GM21737 (cell line): ENCODE measurements around the gene PIGM.
A peak's percentile ranks its signal among the peaks of the same experiment; 100 is the strongest.

ENCODE experiments used
- ATAC-seq: cut with Tn5 transposase; IDR thresholded peaks from one replicate; pipeline ENCODE4 v1.9.1; 2021; ENCODE audit warnings: mild to moderate bottlenecking, moderate library complexity; ENCODE audit not compliant: unreplicated experiment

The PIGM gene

DNA sequence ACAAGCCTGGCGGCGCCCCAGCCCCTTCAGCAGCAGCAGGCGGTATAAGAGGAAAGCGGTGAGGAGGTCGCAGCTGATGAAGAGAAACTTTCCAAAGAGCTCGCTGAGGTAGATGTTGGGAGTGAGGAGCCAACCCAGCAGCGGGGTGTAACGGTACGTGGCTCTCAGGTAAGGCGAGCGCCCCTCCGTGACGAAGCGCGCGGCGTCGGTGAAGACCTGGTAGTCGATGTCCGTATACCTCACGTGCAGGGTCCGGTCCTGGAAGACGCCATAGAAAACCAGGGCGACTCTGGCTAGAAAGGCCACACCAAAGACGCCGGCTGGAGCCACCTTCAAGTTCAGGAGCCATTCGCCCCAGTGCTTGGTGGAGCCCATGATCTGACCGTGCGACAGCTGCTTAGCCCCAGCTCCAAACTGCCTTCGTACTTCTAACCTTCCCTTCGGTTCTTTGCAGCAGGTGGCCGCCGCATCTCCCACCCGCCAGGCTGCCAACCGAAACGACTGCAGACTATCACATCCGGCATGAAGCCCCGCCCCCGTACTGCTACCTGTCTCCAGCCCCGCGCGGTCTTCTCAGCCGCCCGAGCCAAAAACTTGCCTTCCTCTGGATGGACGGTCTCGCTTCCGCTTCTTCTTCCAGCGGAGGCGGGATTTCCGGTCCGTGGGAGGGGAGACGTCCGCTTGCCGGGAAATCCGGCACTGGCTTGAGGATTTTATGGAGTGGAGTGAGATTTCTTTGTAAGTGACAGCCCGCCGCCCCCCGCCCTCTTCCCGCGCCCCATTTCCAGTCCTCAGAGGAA is at the start of gene PIGM:
PIGM (minus strand) TSS at position 626 of the 800 bp plus-strand sequence; CDS start at position 375, 251 bp downstream.
- ATAC-seq, result peak; percentile 92

DNA sequence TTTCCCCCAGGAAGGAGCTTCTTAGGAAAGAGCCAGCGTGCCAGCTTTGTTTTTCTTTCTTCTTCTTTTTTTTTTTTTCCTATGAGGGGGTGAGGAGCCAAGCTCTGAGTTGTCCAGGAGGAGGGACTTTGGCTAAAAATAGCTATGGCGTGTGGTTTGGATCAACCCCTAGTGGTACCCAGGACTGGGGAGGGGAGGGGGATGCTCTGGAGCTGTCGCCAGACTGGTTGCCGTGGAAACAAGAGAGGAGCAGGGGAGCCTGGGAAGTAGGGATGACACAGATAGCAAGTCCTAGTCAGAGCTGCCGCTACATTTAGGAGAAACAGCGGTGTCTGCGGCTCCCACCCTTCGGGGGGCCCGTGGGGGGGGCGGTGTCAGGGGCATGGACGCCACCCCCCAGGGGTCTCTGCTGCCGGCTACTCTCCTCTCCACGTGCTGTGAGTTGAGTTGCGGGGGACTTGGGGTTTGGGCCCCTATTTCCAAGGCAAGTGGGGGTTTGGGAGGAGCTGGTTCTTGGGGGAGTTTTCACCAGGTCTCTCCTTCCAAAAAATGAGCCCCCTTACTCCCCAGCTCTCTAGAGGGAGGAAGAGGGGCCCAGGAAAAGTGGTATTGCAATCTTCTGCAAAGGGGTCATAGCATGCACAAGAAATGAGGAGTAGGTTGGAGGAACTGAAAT is 49.6 kb upstream of the PIGM start, which contains the start of gene KCNJ9:
KCNJ9 (plus strand) TSS at position 278 of the 676 bp plus-strand sequence. CDS start 2,493 bp downstream, outside the sequence.
- ATAC-seq, result no peak

DNA sequence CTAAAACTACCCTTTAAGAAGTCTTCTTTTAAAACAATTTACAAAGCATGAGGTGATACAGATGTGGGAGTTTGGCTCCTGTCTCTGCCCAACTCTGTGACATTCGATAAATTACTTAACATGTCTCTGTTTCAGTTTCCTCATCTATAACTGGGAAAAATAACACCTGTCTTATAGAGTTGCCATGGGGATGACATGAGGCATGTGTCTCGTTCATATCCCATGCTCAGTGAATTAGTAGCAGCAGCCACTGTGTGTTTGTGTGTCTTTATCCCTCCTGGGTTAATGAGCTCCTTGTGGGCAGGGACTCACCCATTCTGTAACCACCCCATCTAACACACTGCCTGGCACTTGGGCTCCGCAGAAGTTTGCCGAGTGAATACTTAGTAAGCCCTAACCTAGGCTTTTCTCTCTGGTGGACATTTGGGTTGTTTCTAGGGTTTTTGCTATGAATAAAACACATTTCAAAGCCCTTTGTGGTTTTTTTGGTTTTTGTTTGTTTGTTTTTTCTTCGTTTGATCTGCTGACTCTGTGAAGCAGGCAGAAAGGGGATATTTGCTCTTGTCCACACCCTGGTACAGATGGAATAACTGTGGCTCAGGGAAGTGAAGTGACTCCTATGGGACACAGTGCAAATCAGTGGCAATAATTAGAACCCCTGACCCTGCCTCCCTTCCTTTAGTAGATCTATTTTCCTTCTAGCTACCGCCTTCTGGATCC is 48.8 kb upstream of the PIGM start:
- no peak for ATAC-seq

DNA sequence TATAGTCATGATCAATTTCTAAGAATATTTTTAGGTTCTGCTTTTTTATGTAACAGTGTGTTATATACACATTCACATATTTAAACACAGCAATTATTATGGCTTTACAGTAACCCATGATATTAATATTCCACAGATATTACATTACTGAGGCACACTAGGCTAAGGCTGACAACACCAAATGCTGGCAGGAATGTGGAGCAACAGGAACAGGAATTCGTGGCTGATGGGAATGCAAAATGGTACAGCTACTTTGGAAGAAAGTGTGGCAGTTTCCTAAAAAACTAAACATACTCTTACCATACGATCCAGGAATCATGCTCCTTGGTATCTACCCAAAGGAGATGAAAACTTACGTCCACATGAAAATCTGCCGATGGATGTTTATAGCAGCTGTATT is 47.7 kb upstream of the PIGM start:
- ATAC-seq, result no peak

DNA sequence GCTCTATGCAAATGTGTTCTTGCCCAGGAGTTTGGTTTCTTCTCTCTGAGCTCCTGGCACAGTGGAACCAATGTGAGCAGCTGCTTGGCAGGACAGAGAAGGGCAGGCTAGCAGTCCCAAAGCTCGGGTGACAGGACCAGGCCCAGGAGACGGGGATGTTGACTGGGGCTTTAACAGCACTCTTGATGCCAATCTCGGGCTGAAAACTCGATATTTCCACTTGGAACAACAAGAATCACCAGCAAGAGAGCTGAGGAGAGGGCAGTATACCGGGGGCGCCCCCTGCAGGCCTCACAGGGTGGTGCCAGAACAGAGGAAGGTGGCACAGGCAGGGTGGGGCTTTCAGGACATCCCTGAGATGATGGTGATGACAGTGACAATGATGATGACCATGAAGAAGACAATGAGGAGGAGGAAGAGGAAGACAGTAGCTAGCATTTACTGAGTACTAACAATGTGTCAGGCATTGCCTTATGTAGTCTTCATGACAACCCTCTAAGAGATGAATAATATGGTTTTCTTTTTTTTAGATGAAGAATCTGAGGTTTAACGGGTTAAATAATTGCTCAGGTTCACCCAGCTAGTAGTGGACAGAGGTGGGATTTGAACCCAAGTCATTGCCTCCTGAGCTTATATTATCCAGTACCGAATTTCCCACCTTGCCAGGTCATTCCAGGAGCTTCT is 46.9 kb upstream of the PIGM start:
- no peak for ATAC-seq

DNA sequence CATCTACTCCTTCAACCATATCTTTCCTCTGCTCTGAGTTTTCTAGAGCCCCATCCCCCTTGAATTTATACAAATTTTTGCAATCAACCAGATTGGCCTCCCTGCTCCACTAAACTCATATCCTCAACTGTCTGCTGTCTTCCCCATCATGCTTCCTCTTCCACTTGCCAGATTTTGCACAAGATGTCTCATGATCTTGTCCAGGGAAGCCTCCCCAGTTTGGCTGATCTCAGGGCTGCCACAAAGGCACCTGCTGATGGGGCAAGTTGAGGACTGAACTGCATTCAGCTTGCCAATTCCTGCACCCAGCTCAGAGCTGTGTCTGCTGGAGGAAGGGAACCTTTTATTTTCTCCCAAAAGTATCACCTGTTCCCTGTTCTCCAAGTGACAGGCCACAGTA is 45.7 kb upstream of the PIGM start:
- no peak for ATAC-seq

DNA sequence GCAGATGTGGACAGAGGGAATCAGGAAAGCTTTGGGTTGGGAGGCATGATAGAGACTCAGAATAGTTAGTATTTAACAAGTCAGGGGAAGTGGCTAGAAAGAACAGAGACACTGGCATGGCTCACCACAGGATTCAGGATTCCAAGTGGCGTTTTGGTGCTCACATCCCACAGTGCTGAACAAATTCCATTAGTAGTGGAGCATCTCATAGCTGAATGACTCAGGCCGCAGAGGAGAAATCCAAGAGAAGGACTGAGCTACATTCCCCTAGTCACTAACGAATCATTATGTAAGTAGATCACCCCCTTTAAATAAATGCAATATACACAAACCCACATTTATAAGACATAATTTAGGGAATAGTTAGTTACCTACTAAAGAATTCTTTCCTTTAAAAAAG is 44.5 kb upstream of the PIGM start:
- no peak for ATAC-seq

DNA sequence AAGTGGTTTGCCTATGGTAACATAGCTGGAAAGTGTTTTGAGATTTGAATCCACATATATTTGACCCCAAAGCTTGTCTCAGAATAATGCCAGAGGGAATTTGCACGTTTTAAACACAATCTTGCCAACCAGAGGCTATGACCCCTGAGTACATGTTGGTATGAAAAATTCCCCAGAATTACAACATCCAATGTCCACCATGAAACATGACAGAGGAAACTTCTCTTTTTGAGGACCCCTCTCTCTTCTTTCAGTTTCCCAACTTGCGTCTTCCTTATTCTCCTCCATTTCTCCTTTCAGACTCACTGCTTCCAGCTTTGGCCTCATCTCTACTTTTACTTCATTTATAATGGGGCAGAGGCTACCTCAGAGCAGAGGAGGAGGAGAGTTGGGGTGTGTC is 44.0 kb upstream of the PIGM start:
- ATAC-seq, result no peak

DNA sequence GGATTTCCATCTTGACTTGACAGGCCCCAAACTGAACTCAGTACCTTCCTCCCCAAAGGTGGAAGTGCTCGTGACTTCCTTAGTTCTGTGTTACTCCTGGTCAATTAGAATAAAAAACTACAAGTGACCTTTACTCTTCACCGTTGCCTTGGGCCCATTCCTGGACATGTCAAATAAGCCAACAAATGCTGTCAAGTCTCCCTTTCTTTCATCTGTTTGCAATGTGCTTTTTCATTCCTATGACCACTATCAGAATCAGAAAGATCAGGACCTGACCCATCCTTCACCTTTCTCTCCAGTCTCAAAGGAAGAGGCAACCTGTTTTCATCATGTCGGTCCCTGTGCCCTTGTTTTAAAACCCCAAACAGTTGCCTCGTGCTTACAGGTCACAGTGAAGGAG is 43.1 kb upstream of the PIGM start:
- no peak for ATAC-seq

DNA sequence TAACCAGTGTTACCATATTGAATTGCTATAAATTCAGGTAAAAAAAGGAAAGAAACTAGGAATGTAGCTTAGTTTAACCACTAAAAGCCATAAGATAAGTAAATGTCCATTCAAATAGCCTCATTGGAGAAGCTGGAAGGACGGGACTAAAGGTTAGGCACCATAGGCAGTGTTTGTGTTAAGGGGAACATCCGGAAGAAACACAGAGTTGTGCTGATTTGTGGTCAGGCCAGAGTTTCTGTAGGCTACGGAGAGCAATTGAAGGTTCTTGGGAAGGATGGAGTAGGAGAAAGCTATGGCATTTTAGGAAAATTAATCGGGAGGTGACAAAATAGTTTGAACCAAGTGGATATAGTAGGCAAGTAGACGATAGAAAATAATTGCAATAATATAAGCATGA is 39.5 kb upstream of the PIGM start:
- ATAC-seq, result no peak

DNA sequence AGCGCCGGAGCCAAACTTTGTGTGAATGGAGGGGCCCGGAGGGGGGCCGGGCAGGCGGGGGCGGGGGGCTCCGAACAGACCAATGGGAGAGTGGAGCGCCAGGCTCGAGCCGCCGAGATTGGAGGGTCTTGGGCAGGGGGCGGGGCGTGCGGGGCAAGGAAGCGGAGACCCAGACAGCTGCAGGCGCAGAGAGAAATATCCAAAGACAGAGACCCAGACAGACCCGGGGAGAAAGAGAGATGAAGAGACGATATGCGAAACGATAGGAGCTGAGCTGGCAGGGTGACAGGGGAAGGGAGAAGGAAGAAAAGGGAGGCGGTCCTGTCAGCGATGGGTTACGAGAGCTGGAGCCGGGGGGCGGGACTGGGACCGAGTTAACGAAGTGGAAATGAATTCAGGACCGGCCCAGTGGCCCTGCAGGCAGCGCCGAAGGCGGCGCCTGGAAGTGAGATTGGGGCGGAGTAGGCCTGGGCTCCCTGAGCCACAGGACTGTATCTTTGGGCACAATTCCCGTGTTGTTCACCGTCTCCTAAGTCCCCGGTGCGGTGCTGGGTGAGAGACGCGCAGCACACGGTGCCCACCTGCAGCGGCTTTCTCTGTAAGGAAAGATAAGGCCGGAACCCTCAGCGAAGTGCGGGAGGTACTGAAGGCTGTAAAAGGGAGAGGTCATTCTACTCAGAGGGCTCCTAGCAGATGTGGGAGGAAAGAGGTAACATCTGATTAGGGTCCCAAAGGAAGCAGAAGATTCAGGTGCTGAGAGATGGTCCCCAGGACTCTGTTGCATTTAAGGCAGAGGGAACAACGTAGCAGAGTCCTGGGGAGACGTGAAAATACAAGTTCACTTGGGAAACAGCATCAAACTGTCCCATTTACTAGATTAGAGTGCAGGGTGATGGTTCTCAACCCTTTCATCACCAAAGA is 38.7 kb upstream of the PIGM start:
- no peak for ATAC-seq

DNA sequence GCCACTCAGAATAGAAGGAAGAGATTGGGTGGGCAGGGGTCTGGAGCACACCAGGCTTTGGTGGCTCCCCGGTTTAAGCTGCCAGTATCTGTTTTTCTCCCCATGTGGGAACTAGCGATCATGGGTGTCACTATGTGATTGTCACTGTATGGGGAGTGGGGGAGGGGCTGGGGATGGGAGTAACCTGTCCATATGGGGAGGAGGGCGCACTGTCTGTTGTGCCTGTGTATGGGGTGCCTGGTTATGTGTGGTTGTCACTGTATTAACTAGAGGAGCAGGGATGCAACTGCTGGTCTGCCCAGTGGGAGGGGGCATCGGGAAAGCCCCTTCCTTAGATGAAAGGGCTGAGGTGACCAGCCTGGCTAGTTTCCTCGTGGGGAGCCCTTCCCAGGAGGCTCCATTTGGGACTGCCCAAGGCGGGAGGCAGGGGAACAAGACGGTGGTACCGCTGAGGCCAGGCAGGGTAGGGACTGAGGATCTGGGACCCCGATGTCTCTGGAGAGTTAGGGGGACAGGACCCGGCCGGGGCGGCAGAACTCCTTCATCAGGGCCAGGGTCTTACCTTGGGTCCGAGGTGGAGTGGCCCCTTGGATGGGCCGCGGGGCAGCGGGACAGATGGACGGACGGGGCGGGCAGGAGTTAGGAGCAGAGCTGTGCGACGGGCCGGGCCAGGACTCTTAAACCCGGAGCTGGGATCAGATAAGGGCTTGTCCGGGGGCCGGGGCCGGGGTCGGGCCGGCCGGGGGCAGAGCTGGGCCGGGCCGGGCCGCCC is 37.9 kb upstream of the PIGM start, which contains the start of gene KCNJ10:
KCNJ10 (minus strand) TSS at position 701 of the 772 bp plus-strand sequence. CDS start 27,628 bp downstream, outside the sequence.
- no peak for ATAC-seq

DNA sequence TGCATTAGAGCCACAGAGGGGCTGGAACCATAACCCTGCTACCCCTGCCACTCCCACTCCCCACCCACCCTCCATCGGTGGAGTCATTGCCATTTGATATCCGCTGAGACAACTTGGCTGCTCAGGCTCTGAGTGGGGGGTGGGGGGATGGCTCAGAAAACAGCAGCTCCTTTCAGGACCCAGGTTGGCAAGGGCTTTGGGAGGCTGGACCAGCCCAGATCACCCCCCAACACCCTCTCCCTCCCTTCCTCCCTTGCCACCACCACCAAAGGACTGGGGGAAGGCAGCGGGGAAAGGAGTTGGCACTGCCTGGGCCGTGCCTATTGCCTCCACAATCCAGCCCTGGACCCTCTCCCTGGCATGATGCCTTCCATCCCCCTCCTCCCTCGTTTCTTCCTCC is 36.4 kb upstream of the PIGM start:
- no peak for ATAC-seq

DNA sequence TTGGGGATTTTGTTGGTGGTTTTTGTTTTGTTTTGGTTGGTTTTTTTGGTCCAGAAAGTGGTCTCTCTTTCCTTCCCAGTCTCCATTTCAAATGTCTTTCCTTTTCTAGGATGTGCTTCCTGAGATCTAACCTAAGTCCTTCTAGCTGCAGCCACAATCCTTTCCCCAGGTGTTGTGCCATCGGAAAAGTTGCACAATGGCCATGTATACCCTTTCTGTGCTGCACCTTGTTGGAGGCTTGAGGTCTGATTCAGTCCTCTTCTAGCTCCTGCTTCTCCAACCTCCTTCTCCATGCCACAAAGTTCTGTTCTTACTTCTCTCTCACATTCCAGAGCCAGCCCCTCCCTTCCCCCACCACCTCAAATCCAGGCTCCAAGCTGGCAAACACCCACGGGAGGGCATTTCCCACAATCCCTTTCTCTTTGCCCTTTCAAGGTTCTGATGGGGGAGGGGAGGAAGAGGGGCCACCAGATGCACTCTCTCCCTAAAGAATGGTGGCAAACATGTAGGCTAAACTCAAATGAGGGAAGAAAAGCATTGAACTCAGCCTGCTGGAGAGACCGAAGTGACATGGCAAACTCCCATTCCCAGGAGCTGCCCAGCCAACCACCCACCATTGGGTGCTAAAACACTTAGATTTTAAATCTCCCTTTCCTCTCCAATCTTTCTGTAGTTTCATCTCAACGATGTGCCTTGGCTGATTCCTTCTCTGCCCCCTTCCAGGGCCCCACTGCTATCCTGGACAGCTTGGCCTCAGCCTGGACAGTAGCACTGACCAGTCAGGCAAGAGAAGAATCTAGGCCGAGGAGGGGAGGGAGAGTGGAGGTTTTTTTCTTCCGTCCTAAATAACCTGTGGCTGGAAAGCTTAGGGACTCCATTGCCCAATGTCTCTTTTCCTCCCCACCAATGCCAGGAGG is 35.3 kb upstream of the PIGM start:
- no peak for ATAC-seq

DNA sequence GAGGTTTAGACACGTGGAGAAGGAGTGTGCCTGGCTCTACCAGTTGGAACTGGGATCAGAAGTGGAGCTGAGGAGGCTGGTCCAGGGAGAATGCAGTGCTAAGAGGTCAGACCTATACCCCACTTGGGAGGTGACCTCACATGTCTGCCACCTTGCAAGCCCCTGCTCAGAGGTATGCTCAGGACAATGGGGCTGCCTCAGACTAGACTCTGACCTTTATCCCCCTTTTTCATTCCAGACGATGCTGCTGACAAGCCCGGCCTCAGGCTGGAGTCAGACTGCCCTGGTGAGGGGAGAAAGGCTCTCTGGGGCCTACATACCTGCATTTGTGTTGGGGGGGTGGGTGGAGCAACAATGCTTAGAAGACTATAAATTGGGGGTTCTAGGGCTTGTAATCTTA is 33.0 kb upstream of the PIGM start:
- no peak for ATAC-seq

DNA sequence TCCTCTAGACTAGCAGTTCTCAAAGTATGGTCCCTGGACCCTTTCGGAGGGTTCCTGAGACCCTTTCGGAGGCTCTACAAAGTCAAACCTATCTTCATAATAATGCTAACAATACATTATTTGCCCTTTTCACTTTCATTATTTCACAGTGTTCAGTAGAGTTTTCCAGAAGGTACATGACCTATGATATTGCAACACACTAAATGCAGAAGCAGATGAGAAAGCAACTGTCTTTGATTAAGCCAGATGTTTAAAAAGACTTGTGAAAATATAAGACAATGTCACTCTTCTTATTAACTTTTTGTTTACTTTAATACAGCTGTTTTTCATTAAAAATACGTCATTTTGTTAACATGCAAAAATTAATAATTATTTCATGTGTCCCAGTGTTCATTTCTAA is 32.4 kb upstream of the PIGM start:
- no peak for ATAC-seq

DNA sequence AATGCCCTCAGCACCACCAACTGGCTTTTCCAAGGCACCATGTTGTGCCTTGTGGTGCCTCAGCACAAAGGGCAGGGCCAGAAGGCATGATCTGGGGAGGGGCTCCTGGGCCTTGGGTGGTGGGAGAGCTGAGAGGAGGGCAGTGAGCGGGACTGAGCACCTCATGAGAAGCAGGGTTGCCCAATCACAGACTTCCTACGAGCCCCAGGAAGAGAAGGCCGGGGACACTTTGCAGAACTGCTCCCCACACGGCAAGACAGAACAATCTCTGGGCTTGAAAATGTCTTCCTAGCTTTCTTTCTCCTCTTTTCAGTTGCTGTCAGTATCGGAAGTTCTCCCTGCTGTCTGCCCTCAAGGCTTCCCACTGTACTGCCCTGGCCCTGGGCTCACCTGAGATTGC is 31.4 kb upstream of the PIGM start:
- ATAC-seq, result no peak

DNA sequence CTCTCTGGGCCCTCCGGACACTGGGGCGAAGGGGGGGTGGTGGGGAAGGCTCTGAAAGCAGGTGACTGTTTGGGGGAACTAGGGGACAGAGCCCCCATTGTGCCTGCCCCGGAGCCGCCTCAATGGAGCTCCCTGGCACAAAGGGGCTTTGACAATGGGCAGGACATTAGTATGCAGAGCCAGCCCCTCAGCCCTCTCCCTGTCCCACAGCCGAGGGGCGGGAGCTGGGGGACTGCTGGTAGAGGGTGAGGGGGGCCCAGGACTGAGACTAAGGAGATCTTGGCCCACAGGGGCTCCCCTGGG is 30.4 kb upstream of the PIGM start:
- ATAC-seq, result no peak
